Activated CD4-positive, alpha-beta T cell treated with anti-CD3 and anti-CD28 coated beads, Interleukin-2, amount 50 U/mL, for 4 hours (primary cell): Measurements from ENCODE around the gene AMN1.

Source experiments
- DNase-seq, 2 experiments: peaks; one replicate each; pipeline ENCODE4 v3.0.0-alpha.2; 2020

AMN1 gene

GRCh38 chr12:31627456-31628054, 101.3 kb downstream of the AMN1 start:
- DNase-seq: no peak

GRCh38 chr12:31626270-31626995, 102.4 kb downstream of the AMN1 start:
- no peak for DNase-seq

GRCh38 chr12:31622038-31622437, 106.8 kb downstream of the AMN1 start:
- DNase-seq: no peak
